Adrenal gland (tissue), 12 donors: ENCODE results near the gene ZNF618. TPM values are rescaled to one million over a fixed set of nuclear protein-coding genes. Genes with fewer than 3 reads are reported as not detected.

Experiments used
- DNase-seq, 7 donors: peaks; one replicate each; pipeline ENCODE4 v3.0.0-alpha.2; 2019 to 2020
- H3K27ac ChIP-seq, 5 donors: fragments of 200-600 bp; sonication (generic) in 4 of 5; 1 replicate in 3 of 5; 2 replicates in 2 of 5; pipeline versions ENCODE4 v1.5.1 to v1.8.0; 2016 to 2020; ENCODE audit warnings: mild to moderate bottlenecking in 1 of 5
- H3K27me3 ChIP-seq: fragments of 200-600 bp; 2 replicates; pipeline ENCODE4 v1.8.0; 2021
- H3K36me3 ChIP-seq, 2 donors: fragments of 200-600 bp; replicated peaks in 1 of 2; 1 replicate in 1 of 2; 2 replicates in 1 of 2; pipeline versions ENCODE4 v1.5.1 to v1.8.0; 2018 to 2022
- H3K4me1 ChIP-seq, 2 donors: fragments of 200-600 bp; replicated peaks in 1 of 2; 1 replicate in 1 of 2; 2 replicates in 1 of 2; pipeline versions ENCODE4 v1.5.1 to v1.8.0; 2018 to 2021
- H3K4me3 ChIP-seq, 4 donors: fragments of 200-600 bp; sonication (generic) in 3 of 4; one replicate each; pipeline ENCODE4 v1.5.1; 2016 to 2018
- H3K9me3 ChIP-seq, 3 donors: fragments of 200-600 bp; sonication (generic) in 1 of 3; replicated peaks in 1 of 3; 1 replicate in 2 of 3; 2 replicates in 1 of 3; pipeline versions ENCODE4 v1.5.1 to v1.8.0; 2016 to 2021
- POLR2A ChIP-seq, 2 donors: fragments of 450-650 bp; IDR thresholded peaks; one replicate each; pipeline ENCODE4 v1.6.1; 2017; ENCODE audit warnings: antibody characterized with exemption in 2 of 2, mild to moderate bottlenecking in 2 of 2, moderate library complexity in 1 of 2
- WGBS, 4 donors: extraction: QIAGEN DNeasy Blood & Tissue Kit in 2 of 4; methylation state at CpG; one replicate each; pipeline versions ENCODE4 v1.1.5 to v1.1.7; 2013 to 2017; 5-methylcytosine and 5-hydroxymethylcytosine counted together
- intact Hi-C, 2 donors: fragments of 100-400 bp; cut with DNase I; formaldehyde crosslinking; loops; one replicate each; pipeline versions ENCODE4 v1.14.1 to v1.15.0; 2022 to 2023
- polyA plus RNA-seq, 3 donors: library from polyadenylated mRNA; stranded (reverse); fragments of 200-250 nt in 2 of 3; fragments of 350-450 nt in 1 of 3; fragmentation: Illumina TruSeq in 1 of 3; extraction: RNeasy Lipid Tissue Mini Kit (QIAGEN cat#74804) in 1 of 3; gene quantifications; one replicate each; pipeline ENCODE4 v1.2.3, GENCODE V29; 2013 to 2014
- total RNA-seq, 9 donors: library from RNA; depleted of rRNA in 4 of 9; stranded (reverse); fragments of >200 nt in 4 of 9; fragments of 120-200 nt in 1 of 9; fragmentation: NEBNext Ultra II Directional in 1 of 9; extraction: Animal tissue kit (Norgen Biotek cat#: 25700) in 1 of 9; gene quantifications; one replicate each; pipeline versions ENCODE4 v1.1.0 to v1.2.4, GENCODE V29; 2013 to 2023
- TF ChIP-seq, protein P1 (sequence below), 6 experiments: fragments of 450-650 bp in 4 of 6; fragments of 200-600 bp in 2 of 6; sonication (generic) in 1 of 6; IDR thresholded peaks; 1 replicate in 5 of 6; 2 replicates in 1 of 6; pipeline versions ENCODE4 v1.5.1 to v1.8.0; 2016 to 2021; ENCODE audit warnings: antibody characterized with exemption in 6 of 6, mild to moderate bottlenecking in 2 of 6, moderate library complexity in 1 of 6
- donor health status: healthy with polysubstance abuse.
- donor health status: Bipolar disorder and iron deficiency.
- donor health status: DM: yes; HTN: yes; CAD: no.
- donor health status: DM: no; HTN: no; CAD: no.
- donor health status: DM: no; HTN: no; CAD: no.
- donor health status: DM: yes; HTN: yes; CAD: no.

ZNF618 gene
- total and polyA plus RNA-seq, 12 donors: 4.5 to 21.3 (median 9.9) TPM

- 85 to 89% (median 86%) methylated on average over 3 of the region's 3 CpGs for WGBS, 4 donors
- intact Hi-C loops: no loop called here
- H3K4me3 ChIP-seq: no peak overlapping the region
- TF ChIP-seq, protein P1, sequence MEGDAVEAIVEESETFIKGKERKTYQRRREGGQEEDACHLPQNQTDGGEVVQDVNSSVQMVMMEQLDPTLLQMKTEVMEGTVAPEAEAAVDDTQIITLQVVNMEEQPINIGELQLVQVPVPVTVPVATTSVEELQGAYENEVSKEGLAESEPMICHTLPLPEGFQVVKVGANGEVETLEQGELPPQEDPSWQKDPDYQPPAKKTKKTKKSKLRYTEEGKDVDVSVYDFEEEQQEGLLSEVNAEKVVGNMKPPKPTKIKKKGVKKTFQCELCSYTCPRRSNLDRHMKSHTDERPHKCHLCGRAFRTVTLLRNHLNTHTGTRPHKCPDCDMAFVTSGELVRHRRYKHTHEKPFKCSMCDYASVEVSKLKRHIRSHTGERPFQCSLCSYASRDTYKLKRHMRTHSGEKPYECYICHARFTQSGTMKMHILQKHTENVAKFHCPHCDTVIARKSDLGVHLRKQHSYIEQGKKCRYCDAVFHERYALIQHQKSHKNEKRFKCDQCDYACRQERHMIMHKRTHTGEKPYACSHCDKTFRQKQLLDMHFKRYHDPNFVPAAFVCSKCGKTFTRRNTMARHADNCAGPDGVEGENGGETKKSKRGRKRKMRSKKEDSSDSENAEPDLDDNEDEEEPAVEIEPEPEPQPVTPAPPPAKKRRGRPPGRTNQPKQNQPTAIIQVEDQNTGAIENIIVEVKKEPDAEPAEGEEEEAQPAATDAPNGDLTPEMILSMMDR (IDR thresholded peaks at IDR 0.05): no peak
- no peak for TF ChIP-seq POLR2A (IDR thresholded peaks at IDR 0.05)
- no peaks in the 10 kb centered on the region for H3K27me3 ChIP-seq
- no peaks in the 10 kb centered on the region for H3K4me1 ChIP-seq
- H3K27ac ChIP-seq: no peak overlapping the region
- no peaks in the 10 kb centered on the region for H3K36me3 ChIP-seq
- no peaks in the 10 kb centered on the region for H3K9me3 ChIP-seq
- peak in 1 of 7 donors; percentile 9 for DNase-seq
Measured at GRCh38 chr9:113921396-113921925, 45.4 kb downstream of the ZNF618 start.

GRCh38 chr9:113922160-113922559, 46.1 kb downstream of the ZNF618 start:
- Histone ChIP-seq H3K9me3 (no peaks in the 10 kb centered on the region), H3K4me3 (no peak overlapping the region), H3K27ac (no peak overlapping the region), H3K36me3 (no peaks in the 10 kb centered on the region), H3K27me3 (no peaks in the 10 kb centered on the region), H3K4me1 (no peaks in the 10 kb centered on the region)
- DNase-seq: peak in 1 of 7 donors; percentile 19
- WGBS, 4 donors: 80 to 89% (median 86%) methylated on average over 4 of the region's 4 CpGs
- TF ChIP-seq POLR2A (IDR thresholded peaks at IDR 0.05): no peak
- TF ChIP-seq, protein P1 (IDR thresholded peaks at IDR 0.05): no peak
- intact Hi-C loops: no loop called here

DNA sequence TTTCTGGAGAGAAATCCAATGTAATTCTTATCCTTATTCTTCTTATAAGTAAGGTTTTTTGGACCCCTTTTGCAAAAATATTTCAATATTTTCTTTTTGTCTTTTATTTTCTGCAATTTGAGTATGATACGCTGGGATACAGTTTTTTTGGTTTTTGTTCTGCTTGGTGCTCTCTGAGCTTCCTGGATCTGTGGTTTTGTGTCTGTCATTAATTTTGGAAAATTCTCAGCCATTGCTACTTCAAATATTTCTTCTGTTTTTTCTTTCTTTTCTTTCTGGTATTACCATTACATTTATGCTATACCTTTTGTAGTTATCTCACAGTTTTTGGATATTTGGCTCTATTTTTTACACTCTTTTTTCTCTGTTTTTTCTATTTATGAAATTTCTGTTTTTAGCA, 50.1 kb downstream of the ZNF618 start:
- Histone ChIP-seq H3K27ac (no peak overlapping the region), H3K27me3 (no peaks in the 10 kb centered on the region), H3K4me1 (peaks cover 16 to 19% of the 10 kb centered on the region in 2 donors), H3K4me3 (no peak overlapping the region), H3K9me3 (peaks cover 0 to 7% (median 0%) of the 10 kb centered on the region in 3 donors), H3K36me3 (no peaks in the 10 kb centered on the region)
- WGBS, 4 donors: 94 to 100% (median 95%) methylated on average over 1 of the region's 1 CpG
- DNase-seq: no peak
- intact Hi-C loops: no loop called here
- TF ChIP-seq, protein P1 (IDR thresholded peaks at IDR 0.05): no peak
- no peak for TF ChIP-seq POLR2A (IDR thresholded peaks at IDR 0.05)

GRCh38 chr9:113927277-113927676, 51.2 kb downstream of the ZNF618 start:
- Histone ChIP-seq H3K4me1 (peaks cover 16 to 19% of the 10 kb centered on the region in 2 donors), H3K27ac (no peak overlapping the region), H3K4me3 (no peak overlapping the region), H3K9me3 (peaks cover 0 to 7% (median 0%) of the 10 kb centered on the region in 3 donors), H3K36me3 (no peaks in the 10 kb centered on the region), H3K27me3 (no peaks in the 10 kb centered on the region)
- WGBS, 4 donors: 46 to 90% (median 62%) methylated on average over 2 of the region's 2 CpGs
- DNase-seq: no peak
- intact Hi-C loops: no loop called here
- TF ChIP-seq POLR2A (IDR thresholded peaks at IDR 0.05): no peak
- TF ChIP-seq, protein P1 (IDR thresholded peaks at IDR 0.05): no peak
